Esophagus squamous epithelium (tissue), 4 donors: ENCODE measurements around the gene PRRG2.

Experiments
- CTCF ChIP-seq, 6 experiments: fragments of 450-650 bp in 4 of 6; fragments of 200-600 bp in 2 of 6; sonication (generic) in 2 of 6; IDR thresholded peaks; one replicate each; pipeline ENCODE4 v1.5.1; 2016 to 2019; ENCODE audit warnings: antibody characterized with exemption in 6 of 6, mild to moderate bottlenecking in 4 of 6, moderate library complexity in 4 of 6
- POLR2A ChIP-seq, 4 donors: fragments of 450-650 bp; IDR thresholded peaks; one replicate each; pipeline ENCODE4 v1.6.1; 2017; ENCODE audit warnings: antibody characterized with exemption in 4 of 4, mild to moderate bottlenecking in 4 of 4, moderate library complexity in 3 of 4

GRCh38 chr19:49635530-49636232 lies 54.6 kb downstream of the PRRG2 start:
- peak in 3 of 6 experiments; percentile 8 to 35 (median 10) for TF ChIP-seq CTCF (IDR thresholded peaks at IDR 0.05)
- no peak for TF ChIP-seq POLR2A (IDR thresholded peaks at IDR 0.05)
